Gastroesophageal sphincter (tissue), 4 donors: ENCODE measurements around the gene VPS29. TPM values are rescaled to one million over a fixed set of nuclear protein-coding genes. Genes with fewer than 3 reads are reported as not detected.

Source experiments
- ATAC-seq: fragments of 150-250 bp; one replicate; pipeline ENCODE4 v1.9.1; 2016; ENCODE audit warnings: mild to moderate bottlenecking, moderate library complexity
- H3K27ac ChIP-seq, 4 donors: fragments of 200-600 bp; sonication (generic) in 3 of 4; 1 replicate in 3 of 4; 2 replicates in 1 of 4; pipeline ENCODE4 v1.5.1; 2016 to 2019
- H3K27me3 ChIP-seq: fragments of 200-600 bp; sonication (generic); one replicate; pipeline ENCODE4 v1.5.1; 2019
- H3K36me3 ChIP-seq, 2 donors: fragments of 200-600 bp; sonication (generic); one replicate each; pipeline ENCODE4 v1.5.1; 2019; ENCODE audit warnings: control low read depth in 1 of 2
- H3K4me1 ChIP-seq, 3 donors: fragments of 200-600 bp; sonication (generic); 1 replicate in 2 of 3; 2 replicates in 1 of 3; pipeline ENCODE4 v1.5.1; 2016 to 2019; ENCODE audit warnings: control low read depth in 2 of 3
- H3K4me3 ChIP-seq, 2 donors: fragments of 200-600 bp; sonication (generic); one replicate each; pipeline ENCODE4 v1.5.1; 2019; ENCODE audit warnings: mild to moderate bottlenecking in 1 of 2, moderate library complexity in 1 of 2
- H3K9me3 ChIP-seq, 3 donors: fragments of 200-600 bp; sonication (generic); one replicate each; pipeline ENCODE4 v1.5.1; 2017 to 2019; ENCODE audit warnings: control low read depth in 2 of 3
- CTCF ChIP-seq, 4 experiments: fragments of 200-600 bp in 2 of 4; fragments of 450-650 bp in 2 of 4; sonication (generic) in 1 of 4; IDR thresholded peaks; one replicate each; pipeline ENCODE4 v1.5.1; 2017 to 2019; ENCODE audit warnings: antibody characterized with exemption in 4 of 4, mild to moderate bottlenecking in 2 of 4, moderate library complexity in 2 of 4
- EP300 ChIP-seq: sonication (generic); formaldehyde crosslinking; IDR thresholded peaks from one replicate; pipeline ENCODE4 v1.6.1; 2017; ENCODE audit warnings: antibody characterized with exemption, mild to moderate bottlenecking
- POLR2A ChIP-seq, 2 donors: fragments of 450-650 bp; IDR thresholded peaks; one replicate each; pipeline ENCODE4 v1.6.1; 2017; ENCODE audit warnings: antibody characterized with exemption in 2 of 2, mild to moderate bottlenecking in 2 of 2, moderate library complexity in 1 of 2
- POLR2AphosphoS5 ChIP-seq: sonication (generic); formaldehyde crosslinking; IDR thresholded peaks from one replicate; pipeline ENCODE4 v1.6.1; 2017; ENCODE audit warnings: antibody characterized with exemption
- WGBS, 2 donors: methylation state at CpG; one replicate each; pipeline ENCODE4 v1.1.5; 2018; ENCODE audit warnings: low coverage in 1 of 2; 5-methylcytosine and 5-hydroxymethylcytosine counted together
- total RNA-seq, 4 donors: library from RNA; depleted of rRNA; stranded (reverse); fragments of >200 nt; gene quantifications; one replicate each; pipeline ENCODE4 v1.1.0, GENCODE V29; 2016

Gene VPS29
- 100 to 1,000 TPM; 101 to 184 (median 159) TPM for total RNA-seq

- 11 to 12% methylated on average over 15 to 34 of the region's 61 CpGs for WGBS, 2 donors
Observed at GRCh38 chr12:110501752-110502738, at the start of gene VPS29, which contains the start of gene RAD9B. Gene VPS29, minus strand, starts transcription at chr12:110502111. Its CDS starts 60 bp downstream, at chr12:110502051. Gene RAD9B, plus strand, starts transcription at chr12:110502331. Its CDS starts 7 bp downstream, at chr12:110502338.

GRCh38 chr12:110550981-110551380 lies 49.1 kb upstream of the VPS29 start:
- H3K9me3 ChIP-seq = no peaks in the 10 kb centered on the region
- no peak for TF ChIP-seq CTCF (IDR thresholded peaks at IDR 0.05)
- no peak for TF ChIP-seq POLR2A (IDR thresholded peaks at IDR 0.05)
- TF ChIP-seq EP300 = no peak
- peak; percentile 54 for TF ChIP-seq POLR2AphosphoS5
- no peak overlapping the region for H3K4me3 ChIP-seq
- 82 to 88% methylated on average over 4 of the region's 4 CpGs for WGBS, 2 donors
- H3K4me1 ChIP-seq = peaks cover 9 to 98% (median 19%) of the 10 kb centered on the region in 3 donors
- H3K36me3 ChIP-seq = peaks cover 0 to 13% of the 10 kb centered on the region in 2 donors
- peak overlapping the region in 2 of 4 donors; percentile 43 to 89 for H3K27ac ChIP-seq
- no peak for ATAC-seq
- H3K27me3 ChIP-seq = no peaks in the 10 kb centered on the region

More at GRCh38 chr12:110501752-110502738, at the start of gene VPS29, which contains the start of gene RAD9B:
- TF ChIP-seq CTCF (IDR thresholded peaks at IDR 0.05) (peak in 1 of 4 experiments; percentile 14), POLR2A (IDR thresholded peaks at IDR 0.05) (peak; percentile 85 to 90), EP300 (no peak), POLR2AphosphoS5 (peak; percentile 99)
- Histone ChIP-seq H3K4me1 (peaks cover 3 to 48% (median 10%) of the 10 kb centered on the region in 3 donors), H3K4me3 (peak within 1 kb of the TSS; percentile 71 to 78), H3K9me3 (no peaks in the 10 kb centered on the region), H3K36me3 (no peaks in the 10 kb centered on the region), H3K27me3 (no peaks in the 10 kb centered on the region), H3K27ac (peak within 1 kb of the TSS; percentile 84 to 93 (median 92))
- peak; percentile 96 for ATAC-seq

- Histone ChIP-seq H3K27me3 (no peaks in the 10 kb centered on the region), H3K4me3 (no peak overlapping the region), H3K36me3 (peaks cover 0 to 21% of the 10 kb centered on the region in 2 donors), H3K9me3 (no peaks in the 10 kb centered on the region), H3K4me1 (peaks cover 17 to 98% (median 24%) of the 10 kb centered on the region in 3 donors), H3K27ac (peak overlapping the region in 3 of 4 donors; percentile 57 to 89 (median 67))
- 68 to 74% methylated on average over 2 of the region's 2 CpGs for WGBS, 2 donors
- TF ChIP-seq POLR2AphosphoS5 (no peak), POLR2A (IDR thresholded peaks at IDR 0.05) (no peak), CTCF (IDR thresholded peaks at IDR 0.05) (no peak), EP300 (no peak)
- ATAC-seq = no peak
Observed at GRCh38 chr12:110549716-110550115, 47.8 kb upstream of the VPS29 start.

GRCh38 chr12:110548678-110549077 lies 46.8 kb upstream of the VPS29 start:
- peak overlapping the region; percentile 6 to 89 (median 64) for H3K27ac ChIP-seq
- 47 to 56% methylated on average over 4 to 5 of the region's 7 CpGs for WGBS, 2 donors
- ATAC-seq = no peak

More at GRCh38 chr12:110548678-110549077, 46.8 kb upstream of the VPS29 start:
- Histone ChIP-seq H3K4me1 (peaks cover 24 to 98% (median 33%) of the 10 kb centered on the region in 3 donors), H3K36me3 (peaks cover 0 to 21% of the 10 kb centered on the region in 2 donors), H3K9me3 (no peaks in the 10 kb centered on the region), H3K27me3 (no peaks in the 10 kb centered on the region), H3K4me3 (no peak overlapping the region)
- TF ChIP-seq EP300 = no peak
- no peak for TF ChIP-seq POLR2A (IDR thresholded peaks at IDR 0.05)
- no peak for TF ChIP-seq CTCF (IDR thresholded peaks at IDR 0.05)
